GM12891 (cell line): ENCODE data around the gene SNRNP70.
"Not testable (repeated sequence)": the region's sequence is repeated elsewhere in the genome, so short reads cannot be mapped to it uniquely, and the experiment has no call there.

Experiments
- DNase-seq: peaks from one replicate; pipeline ENCODE4 v3.0.0; 2011; ENCODE audit warnings: low spot score; ENCODE audit not compliant: insufficient read length
- FAIRE-seq: peaks from 2 replicates; lab custom pipeline; 2011; peaks lifted over from hg19 to GRCh38; lab: Jason Lieb, UNC
- PAX5 ChIP-seq: IDR thresholded peaks from 2 replicates; pipeline ENCODE4 v1.6.1; 2011; ENCODE audit warnings: low read length, moderate library complexity, mild to moderate bottlenecking; ENCODE audit not compliant: insufficient read depth, severe bottlenecking
- POLR2A ChIP-seq: IDR thresholded peaks from 2 replicates; pipeline ENCODE4 v1.6.1; 2011; ENCODE audit warnings: low read depth, low read length, control low read depth
- POLR2AphosphoS5 ChIP-seq: IDR thresholded peaks from 2 replicates; pipeline ENCODE4 v1.6.1; 2011; ENCODE audit warnings: low read depth, low read length, control low read depth
- POU2F2 ChIP-seq: IDR thresholded peaks from 2 replicates; pipeline ENCODE4 v1.6.1; 2011; ENCODE audit warnings: low read depth, mild to moderate bottlenecking, control low read depth, low read length, moderate library complexity
- SPI1 ChIP-seq: IDR thresholded peaks from 2 replicates; pipeline ENCODE4 v1.6.1; 2011; ENCODE audit warnings: low read depth, low read length, control low read depth
- TAF1 ChIP-seq: IDR thresholded peaks from 2 replicates; pipeline ENCODE4 v1.6.1; 2011; ENCODE audit warnings: low read depth, low read length, control low read depth

SNRNP70 gene

DNA sequence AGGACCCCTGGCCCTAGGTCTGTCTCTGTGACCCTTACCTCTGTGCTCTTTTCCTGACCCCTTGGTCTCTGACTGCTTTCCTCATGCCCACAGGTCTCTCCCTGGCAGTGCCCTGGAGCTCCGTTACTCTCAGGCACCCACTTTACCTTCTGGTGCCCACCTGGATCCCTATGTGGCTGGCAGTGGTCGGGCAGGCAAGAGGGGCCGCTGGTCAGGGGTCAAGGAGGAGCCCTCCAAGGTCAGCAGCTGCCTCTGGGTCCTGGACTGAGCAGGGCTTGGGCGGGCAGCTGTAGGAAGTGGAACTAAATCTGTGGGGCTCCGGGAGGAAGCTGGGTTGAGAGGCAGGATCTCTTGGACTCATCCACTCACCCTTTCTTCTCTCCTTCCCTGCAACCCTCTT is 50.4 kb downstream of the SNRNP70 start:
- FAIRE-seq, result no peak
- DNase-seq, result no peak
- TF ChIP-seq SPI1, result no peak
- no peak for TF ChIP-seq POLR2AphosphoS5
- no peak for TF ChIP-seq TAF1

DNA sequence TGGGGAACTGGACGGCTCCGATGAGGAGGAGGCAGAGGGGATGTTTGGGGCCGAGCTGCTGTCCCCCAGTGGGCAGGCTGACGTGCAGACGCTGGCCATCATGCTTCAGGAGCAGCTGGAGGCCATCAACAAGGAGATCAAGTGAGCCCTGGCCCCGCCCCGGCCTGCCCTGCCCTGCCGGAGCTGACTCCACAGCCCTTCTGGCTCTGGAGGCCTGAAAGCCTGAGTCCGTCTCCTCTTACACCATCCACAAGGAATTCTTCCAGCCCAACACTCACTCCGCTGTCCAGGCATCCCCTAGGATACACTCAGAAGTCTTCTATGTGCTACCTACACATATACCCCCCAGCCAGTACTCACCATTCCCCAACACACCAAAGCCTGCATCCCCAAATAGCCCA is 51.5 kb downstream of the SNRNP70 start:
- FAIRE-seq (no peak), DNase-seq (no peak)
- TF ChIP-seq POU2F2 (no peak), POLR2A (no peak), TAF1 (no peak), POLR2AphosphoS5 (no peak), SPI1 (no peak), PAX5 (no peak)

DNA sequence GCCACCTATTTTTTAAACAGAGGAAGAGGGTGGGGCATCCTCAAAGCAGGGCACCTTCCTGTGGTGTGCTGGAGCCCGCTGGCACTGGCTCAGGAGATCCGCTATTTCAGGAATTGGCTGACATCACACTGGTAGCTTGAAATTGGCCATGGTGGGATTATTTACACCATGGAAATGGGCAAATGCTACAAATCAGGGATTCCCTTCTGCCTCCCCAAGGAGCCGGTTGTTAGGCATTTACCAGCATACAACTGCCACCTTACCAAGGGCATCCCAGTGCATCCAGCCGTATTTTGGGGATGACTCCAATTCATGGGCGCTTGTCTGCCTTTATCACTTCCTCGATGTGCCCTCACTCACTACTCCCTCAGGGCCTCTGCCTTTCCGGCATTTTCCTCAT is 55.7 kb downstream of the SNRNP70 start:
- no peak for TF ChIP-seq PAX5
- TF ChIP-seq TAF1, result no peak
- no peak for TF ChIP-seq POLR2A
- no peak for TF ChIP-seq SPI1
- TF ChIP-seq POLR2AphosphoS5, result no peak
- no peak for TF ChIP-seq POU2F2
- no peak for DNase-seq
- no peak for FAIRE-seq

DNA sequence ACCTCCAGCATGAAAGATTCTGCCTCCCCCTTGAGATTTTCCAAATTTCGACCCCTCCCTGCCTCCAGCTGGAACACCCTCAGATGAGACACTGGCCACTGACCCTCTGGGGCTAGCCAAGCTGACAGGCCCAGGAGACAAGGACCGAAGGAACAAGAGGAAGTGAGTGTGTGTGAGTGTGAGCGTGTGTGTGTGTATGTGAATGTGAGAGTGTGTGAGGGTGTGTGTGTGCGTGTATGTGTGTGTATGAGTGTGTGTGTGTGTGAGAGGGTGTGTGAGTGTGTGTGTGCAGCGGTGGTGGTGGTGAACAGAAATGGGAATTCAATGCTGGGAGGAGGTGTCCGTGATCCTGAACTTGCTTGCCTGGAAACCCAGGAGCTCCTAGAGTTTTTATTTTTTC is 56.1 kb downstream of the SNRNP70 start:
- no peak for TF ChIP-seq TAF1
- FAIRE-seq (no peak), DNase-seq (no peak)

DNA sequence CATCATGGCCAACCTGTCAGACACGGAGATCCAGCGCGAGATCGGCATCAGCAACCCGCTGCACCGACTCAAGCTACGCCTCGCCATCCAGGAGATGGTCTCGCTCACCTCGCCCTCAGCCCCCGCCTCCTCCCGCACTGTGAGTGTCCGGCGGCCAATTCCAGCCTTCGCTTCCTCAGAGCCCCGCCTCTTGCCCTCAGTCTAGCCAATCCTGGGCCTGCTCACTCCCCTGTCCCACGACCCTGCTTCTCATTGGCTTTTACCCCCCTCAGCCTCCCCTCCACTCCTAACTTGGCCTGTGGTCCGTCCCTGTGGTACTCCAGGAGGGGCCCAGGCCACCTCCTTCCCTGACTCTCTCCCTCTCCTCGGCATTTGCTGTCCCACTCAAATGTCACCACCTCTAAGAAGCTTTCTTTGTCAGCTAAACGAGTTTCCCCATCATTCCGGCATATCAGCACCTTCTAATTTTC is 57.6 kb downstream of the SNRNP70 start:
- DNase-seq (no peak), FAIRE-seq (no peak)
- no peak for TF ChIP-seq POLR2AphosphoS5
- TF ChIP-seq POLR2A, result no peak
- TF ChIP-seq TAF1, result no peak
- no peak for TF ChIP-seq SPI1
- no peak for TF ChIP-seq PAX5
- TF ChIP-seq POU2F2, result no peak

DNA sequence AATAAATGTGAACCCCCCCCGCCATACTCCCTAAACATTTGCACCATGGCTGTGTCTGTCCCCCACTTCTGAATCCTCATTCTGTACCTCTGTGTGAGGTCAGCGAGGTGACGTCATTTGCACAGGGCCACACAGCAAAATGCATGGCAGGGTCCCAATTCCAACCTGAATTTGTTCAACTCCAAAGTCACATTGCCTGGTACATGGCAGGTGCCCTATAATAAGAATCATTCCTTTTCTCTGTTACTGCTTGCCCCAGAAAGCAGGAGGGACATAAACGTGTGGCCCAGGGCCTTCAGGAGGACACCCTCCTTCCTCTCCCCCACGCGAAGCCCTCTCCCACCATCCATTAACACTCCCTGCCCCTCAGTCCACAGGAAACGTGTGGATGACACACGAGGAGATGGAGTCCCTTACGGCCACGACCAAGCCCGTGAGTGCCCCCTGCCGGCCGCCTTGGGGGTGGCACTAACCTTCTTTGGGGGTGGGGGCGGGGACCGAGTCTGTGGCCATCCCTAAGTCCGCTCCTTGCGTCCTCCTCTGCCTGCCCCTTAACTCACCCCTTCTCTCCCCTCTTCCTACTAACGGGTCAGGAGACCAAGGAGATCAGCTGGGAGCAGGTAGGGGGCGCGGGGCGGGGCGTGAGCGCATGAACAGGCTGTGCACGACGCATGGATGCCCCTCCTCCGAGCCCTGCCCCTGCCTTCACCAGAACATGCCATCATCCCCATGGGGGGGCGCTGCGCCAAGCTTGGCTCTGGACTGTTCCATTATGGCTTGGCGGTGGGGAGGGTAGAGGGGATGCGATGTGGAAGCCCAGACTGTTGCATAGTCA is 60.5 kb downstream of the SNRNP70 start:
- FAIRE-seq (peak; percentile 59), DNase-seq (peak; percentile 72)
- TF ChIP-seq POLR2AphosphoS5 (no peak), SPI1 (no peak), TAF1 (no peak), PAX5 (no peak), POU2F2 (no peak), POLR2A (no peak)

DNA sequence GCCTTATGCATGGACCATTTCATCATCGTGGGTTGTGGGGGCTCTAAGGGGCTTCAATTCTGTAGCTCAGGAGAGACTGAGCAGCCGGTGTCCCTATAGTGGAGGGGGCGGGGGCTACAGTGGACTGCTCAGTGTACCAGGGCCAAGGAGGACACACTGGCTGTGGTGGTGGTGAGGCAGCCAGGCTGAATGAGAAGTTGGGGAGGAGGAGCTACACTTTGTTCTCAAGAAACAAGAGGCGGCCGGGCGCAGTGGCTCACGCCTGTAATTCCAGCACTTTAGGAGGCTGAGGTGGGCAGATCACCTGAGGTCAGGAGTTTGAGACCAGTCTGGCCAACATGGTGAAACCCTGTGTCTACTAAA is 61.1 kb downstream of the SNRNP70 start:
- not testable (repeated sequence) for DNase-seq, FAIRE-seq

DNA sequence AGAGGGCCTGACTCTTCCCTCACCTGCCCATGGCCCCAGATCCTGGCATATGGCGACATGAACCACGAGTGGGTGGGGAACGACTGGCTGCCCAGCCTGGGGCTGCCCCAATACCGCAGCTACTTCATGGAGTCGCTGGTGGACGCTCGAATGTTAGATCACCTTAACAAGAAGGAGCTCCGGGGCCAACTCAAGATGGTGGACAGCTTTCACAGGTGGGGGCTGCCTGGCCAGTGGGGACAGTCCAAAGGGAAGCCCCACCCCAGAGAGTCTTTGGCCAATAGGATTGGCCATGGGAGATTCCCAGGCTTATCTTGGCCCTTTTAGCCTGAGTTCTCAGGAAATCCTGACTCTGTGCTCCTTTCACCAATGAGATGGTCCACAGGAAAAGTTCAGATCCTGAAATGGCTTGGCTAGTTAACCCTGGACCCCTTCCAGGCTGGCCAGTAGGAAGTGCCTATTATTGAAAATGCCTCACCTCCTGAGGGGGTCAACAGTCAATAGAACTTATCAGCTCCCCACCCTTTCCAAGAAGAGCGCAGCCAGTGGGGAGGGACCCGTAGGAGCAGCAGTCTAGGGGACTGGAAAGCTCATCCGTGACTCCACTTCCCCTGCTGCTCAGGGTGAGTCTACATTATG is 62.9 kb downstream of the SNRNP70 start:
- DNase-seq, result no peak
- no peak for TF ChIP-seq SPI1
- no peak for TF ChIP-seq POLR2AphosphoS5
- no peak for TF ChIP-seq PAX5
- no peak for TF ChIP-seq POLR2A
- TF ChIP-seq TAF1, result no peak
- TF ChIP-seq POU2F2, result no peak
- FAIRE-seq, result no peak

DNA sequence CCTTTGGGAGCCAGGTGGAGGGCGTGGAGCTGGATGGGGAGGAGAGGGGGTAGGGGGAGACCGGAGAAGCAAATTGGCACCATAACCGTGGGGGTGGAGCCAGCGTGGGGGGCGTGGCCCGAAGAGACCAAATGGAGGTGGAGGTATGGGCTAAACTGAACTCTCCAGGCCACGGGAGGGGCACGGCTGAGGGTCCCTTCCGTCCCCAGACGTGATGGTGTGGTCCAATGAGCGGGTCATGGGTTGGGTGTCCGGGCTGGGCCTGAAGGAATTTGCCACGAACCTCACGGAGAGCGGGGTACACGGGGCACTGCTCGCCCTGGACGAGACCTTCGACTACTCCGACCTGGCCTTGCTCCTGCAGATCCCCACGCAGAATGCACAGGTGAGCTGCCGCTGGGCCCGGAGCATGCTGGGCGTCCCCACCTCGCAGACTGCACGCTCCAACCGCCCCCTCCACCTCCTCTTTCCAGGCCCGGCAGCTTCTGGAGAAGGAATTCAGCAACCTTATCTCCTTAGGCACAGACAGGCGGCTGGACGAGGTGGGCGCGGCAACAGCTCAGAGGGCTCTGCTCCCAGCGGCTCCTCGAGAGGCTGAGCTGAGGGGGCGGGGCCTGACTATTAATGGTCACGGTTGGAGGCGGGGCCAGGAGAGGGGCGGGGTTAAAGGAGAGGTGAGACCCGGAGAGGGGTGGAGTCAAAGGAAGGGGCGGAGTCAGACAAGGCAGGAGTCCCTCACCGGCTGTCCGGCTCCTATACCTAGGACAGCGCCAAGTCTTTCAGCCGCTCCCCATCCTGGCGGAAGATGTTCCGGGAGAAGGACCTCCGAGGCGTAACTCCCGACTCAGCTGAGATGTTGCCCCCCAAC is 63.8 kb downstream of the SNRNP70 start:
- TF ChIP-seq SPI1 (no peak), POLR2A (no peak), PAX5 (no peak), POU2F2 (no peak), TAF1 (no peak), POLR2AphosphoS5 (no peak)
- FAIRE-seq, result no peak

DNA sequence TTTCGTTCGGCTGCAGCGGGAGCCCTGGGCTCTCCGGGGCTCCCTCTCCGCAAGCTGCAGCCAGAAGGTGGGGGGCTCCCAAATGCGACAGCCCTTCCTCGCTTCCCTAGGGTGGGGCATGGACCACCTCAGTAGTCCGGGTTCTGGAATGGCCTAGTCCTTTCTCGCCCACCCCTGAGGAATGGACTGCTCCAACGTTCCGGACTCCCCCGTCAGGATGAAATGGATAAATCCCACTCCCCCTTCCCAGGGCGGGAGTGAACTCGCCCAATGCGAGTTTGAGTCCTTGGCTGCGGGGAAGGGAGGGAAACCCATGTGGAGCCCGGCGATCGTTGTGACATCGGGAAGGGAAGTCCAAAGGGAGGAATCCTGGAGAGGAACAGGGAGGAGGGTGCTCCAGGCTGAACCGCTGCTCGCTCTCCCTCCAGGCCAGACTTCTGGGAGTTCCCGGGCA is 64.4 kb downstream of the SNRNP70 start:
- FAIRE-seq (no peak), DNase-seq (no peak)
- TF ChIP-seq POLR2A (no peak), PAX5 (no peak), SPI1 (no peak), POLR2AphosphoS5 (no peak), TAF1 (no peak), POU2F2 (no peak)

More for the DNA sequence above, 63.8 kb downstream of the SNRNP70 start:
- peak; percentile 70 for DNase-seq
